HL-60/S4 (cell line): ENCODE data around the gene ADORA3.
"Not testable (repeated sequence)": the region's sequence is repeated elsewhere in the genome, so short reads cannot be mapped to it uniquely, and the experiment has no call there.

Source experiments
- in situ Hi-C: fragments of 300-500 bp; cut with MboI; formaldehyde crosslinking; loops from 2 replicates; pipeline ENCODE4 v1.14.3; 2022; ENCODE audit warnings: low sequenced_read_pairs

Gene ADORA3

DNA sequence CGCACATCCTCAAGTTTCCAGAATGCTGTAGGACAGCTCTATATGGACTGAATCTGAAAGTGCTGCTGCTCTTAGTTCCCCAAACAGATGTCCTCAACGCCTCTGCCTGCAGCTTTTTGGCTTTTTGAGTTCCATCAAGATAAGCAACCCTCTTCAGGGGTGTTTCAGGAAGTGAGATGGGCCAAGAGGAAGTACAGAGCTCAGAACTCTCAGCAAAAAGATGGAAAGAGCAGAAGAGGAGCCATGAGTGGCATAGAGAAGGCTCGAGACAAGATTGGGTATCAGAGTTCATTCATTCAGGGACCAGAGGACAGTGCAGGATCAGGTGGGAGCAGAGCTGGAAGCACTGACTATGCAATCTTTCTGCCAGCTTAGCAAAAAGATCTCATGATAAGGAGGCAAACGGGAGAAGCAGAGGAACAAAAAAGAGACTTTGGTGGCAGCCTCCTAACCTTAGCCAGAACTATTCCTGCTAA, at the start of gene ADORA3, which contains the start of gene TMIGD3:
Gene ADORA3, minus strand, starts transcription at position 49 of the 476 bp plus-strand sequence. CDS start 279 bp downstream, outside the sequence.
Gene TMIGD3, minus strand, starts transcription at position 49 of the 476 bp plus-strand sequence. CDS start 279 bp downstream, outside the sequence.
- in situ Hi-C loops: no loop called here

DNA sequence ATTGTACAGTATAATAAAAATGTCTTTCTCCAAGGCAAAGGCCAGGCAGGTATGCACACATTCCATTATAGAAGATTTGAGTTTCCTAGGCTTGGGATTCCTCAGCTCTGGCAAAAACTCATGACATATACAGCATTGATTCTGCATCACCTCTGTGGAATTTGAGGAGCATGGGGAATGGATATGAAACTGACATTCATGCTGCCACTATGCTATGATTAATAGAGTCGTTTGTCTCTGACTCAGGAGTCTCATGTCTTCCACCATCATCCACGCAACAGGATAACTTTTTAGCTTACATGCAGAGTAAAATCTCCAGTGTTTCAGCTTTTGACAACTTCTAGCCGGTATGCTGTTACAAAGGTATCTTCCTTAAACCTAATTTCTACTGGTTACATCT, 49.8 kb upstream of the ADORA3 start:
- in situ Hi-C loops: no loop called here

DNA sequence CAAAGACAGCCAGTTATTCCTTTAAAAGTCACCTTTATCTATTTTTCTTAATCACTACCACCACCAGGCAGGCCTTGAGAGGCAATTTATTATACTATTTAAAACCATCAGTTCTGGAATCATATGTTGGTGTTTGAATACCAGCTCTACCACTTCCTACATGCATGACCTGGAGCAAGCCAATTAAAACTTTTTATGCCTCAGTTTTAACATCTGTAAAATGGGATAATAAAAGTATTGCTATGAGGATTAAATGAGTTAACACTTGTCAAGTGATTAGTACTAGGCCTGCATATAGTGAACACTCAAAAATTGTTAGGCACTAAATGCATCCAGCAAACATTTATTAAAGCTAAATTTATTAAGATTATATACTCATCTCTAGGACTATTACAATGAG, 49.2 kb upstream of the ADORA3 start:
- in situ Hi-C loops: no loop called here

DNA sequence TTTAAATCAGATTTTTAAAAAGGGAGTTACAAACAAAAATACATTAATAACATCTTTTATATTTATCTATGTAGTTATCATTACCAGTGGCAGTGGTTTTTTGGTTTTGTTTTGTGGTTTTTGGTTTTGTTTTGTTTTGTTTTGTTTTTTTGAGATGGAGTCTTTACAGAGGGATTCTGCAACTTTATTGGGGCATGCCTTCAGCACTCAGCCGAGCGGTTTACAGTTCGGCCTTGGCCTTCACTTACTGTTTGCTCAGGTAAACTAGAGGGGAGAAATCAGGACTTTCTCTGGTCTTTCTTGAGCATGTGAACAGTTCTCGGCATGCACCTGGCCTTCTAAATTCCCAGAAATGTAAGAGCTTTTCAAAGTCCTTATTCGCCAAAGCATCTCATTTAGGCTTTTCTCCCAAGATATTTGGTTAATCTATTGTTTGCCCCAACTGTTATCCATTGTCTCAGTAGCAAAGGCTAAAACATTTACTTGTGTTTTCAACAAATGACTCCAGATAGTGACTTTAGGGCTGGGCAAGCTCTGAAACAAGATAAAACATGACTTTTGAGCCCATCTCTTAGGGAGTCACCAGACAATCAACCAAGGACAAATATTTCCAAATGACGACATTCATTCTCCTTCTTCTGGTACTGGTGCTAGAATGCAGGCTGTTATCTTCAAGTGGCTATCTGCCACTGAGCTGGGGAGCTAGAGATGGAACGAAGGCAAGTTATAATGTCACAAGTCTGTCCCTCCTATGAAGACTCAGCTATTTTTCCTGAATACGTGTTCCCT, 48.4 kb upstream of the ADORA3 start:
- in situ Hi-C loops: no loop called here

DNA sequence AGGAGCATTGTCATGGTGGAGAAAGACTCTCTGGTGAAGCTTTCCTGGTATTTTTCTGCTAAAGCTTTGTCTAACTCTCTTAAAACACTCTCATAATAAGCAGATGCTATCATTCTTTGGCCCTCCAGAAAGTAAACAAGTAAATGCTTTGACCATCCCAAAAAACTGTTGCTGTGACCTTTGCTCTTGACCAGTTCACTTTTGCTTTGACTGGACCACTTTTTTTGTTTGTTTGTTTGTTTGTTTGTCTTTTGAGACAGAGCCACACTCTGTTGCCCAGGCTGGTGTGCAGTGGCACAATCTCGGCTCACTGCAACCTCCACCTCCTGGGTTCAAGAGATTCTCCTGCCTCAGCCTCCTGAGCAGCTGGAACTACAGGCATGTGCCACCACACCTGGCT, 44.4 kb upstream of the ADORA3 start:
- in situ Hi-C loops: not testable (repeated sequence)

DNA sequence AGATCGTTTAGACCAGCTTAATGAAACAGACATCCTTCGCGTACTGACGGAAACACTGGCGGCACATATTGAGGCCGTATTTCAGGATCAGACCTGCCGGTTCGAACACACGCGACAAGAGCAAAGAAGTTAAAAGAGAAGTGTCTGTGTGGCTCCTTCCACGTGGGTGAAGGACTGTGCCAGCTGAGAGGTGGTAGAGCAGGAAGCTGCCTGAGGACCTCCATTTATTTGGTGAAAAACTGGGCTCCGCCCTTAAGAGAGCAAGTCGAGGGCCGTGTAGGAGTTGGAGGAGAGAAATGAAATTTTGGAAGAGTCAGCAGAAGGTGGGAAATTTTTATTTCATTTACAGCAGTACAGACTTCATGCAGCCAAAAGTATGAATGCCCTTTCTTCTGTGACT, 38.8 kb upstream of the ADORA3 start:
- in situ Hi-C loops: no loop called here

DNA sequence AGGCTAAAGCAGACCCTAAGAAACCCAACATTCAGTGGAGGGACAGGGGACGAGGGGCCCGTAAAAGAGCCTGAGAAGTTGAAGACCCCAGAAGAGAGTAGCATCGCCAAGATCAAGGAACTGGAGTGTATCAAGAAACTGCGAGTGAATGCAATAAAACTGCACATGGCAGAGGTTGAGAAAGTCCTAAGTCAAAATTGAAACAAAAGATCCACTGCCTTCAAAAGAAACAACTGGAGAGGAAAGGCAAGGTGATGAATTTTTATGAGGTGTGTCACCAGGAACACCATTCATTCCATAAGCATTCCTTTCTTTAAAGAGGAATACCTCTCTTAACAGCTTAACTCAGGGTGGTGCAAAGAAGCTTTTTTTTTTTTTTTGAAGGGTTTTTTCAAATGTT, 38.3 kb upstream of the ADORA3 start:
- in situ Hi-C loops: no loop called here

DNA sequence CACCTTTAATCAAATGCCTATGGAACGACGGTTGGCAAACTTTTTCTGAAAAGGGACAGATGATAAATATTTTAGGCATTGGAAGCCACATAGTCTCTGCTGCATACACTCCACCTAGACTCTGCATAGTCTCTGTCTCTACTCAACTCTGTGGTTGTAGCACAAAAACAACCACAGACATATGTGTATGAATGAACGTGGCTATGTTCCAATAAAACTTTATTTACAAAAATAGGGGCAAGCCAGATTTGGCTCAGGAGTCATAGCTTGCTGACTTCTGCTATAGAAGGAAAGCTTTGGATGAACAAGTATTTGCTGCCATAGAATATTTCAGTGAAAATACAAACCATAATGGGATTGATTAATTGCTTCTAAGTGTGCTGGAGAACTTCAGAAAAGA, 37.5 kb upstream of the ADORA3 start:
- in situ Hi-C loops: no loop called here

DNA sequence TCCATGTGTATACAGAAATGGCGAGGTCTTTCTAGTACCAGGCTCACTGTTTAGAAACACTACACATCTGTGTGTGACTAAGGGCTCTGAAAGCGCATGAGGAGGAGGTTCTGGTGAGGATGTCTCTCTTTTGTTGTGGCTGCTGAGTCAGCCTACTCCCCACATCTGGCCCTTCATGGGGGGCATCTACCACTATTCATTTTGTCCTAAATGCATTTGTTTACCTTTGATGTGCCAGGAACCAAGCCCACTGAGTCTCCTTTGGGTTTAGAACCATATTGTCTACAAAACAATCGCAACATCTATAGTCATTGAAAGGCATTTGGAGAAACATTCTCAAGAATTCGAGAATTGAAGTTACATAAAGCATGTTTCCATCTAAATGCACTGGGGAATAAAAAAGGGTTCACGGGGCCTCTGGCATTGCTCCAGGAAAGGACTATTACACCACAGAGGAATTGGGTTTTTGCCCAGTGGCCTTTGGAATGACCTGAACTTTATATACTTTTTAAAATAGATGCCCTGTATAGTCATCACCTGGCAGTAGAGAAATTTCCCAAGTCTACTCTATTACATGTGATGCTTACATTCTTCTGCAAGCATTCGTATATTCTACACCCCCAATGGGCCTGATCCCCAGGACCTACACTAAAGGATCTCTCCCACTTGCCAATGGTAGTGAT, 35.1 kb upstream of the ADORA3 start:
- in situ Hi-C loops: no loop called here

DNA sequence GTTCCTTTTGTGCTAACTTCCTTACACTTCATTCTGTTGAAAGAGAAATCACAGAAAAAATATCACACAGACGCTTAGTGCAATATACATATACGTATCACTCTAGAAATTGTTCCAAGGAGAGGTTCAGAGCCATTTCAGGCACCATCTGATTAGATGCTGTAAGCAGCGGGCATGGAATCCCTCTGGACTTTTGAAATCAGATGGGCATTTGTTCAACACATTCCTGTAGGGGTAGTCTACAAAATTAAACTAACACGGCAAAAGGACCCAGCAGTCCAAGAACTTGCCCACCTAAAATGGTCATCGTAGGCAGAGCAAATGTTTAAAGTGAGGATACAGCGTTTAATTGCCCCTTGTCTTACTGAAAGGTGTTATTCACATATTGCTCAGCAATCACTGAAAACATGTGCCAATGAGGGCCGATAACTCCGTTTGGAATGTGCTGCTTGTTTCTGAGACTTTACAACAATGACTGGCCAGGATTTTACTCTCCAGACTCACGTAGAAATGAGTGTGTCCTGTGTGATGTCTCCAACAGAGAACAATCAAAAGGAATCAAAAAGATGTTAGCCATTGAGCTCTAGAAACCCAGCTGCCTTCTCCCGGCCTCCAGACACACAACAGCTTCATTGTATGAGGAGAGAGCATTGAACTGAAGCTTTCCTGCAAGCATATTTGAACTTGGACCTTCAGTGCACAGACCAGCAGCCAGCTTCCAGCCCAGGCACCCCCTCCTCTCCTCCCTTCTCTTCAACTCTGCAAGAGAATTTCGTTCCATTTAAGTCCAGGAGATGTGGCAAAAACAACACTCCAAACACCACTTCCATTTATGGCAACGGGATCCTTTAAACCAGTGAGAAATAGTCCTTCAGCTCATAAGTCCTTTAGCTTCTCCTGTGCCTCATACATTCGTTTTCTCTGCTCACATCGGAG, 32.1 kb upstream of the ADORA3 start:
- in situ Hi-C loops: no loop called here

DNA sequence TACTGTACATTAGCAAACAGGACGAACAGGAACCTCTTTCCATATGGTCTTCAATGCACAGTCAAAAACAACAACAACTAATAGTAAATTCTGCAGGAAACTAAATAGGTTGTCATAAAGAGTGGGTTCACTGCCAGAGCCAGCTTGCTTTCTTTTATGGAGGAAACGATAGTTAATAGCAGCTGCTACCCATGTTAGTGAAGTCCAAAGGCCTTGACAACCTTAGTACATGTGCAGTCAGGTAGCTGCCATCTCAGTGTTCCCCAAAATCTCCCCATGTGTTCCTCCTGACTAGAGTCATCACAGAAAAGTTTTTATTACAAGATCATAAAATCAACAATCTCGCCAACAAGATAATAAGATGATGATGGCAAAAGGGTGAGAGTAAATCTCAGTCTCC, 16.6 kb upstream of the ADORA3 start:
- in situ Hi-C loops: no loop called here

DNA sequence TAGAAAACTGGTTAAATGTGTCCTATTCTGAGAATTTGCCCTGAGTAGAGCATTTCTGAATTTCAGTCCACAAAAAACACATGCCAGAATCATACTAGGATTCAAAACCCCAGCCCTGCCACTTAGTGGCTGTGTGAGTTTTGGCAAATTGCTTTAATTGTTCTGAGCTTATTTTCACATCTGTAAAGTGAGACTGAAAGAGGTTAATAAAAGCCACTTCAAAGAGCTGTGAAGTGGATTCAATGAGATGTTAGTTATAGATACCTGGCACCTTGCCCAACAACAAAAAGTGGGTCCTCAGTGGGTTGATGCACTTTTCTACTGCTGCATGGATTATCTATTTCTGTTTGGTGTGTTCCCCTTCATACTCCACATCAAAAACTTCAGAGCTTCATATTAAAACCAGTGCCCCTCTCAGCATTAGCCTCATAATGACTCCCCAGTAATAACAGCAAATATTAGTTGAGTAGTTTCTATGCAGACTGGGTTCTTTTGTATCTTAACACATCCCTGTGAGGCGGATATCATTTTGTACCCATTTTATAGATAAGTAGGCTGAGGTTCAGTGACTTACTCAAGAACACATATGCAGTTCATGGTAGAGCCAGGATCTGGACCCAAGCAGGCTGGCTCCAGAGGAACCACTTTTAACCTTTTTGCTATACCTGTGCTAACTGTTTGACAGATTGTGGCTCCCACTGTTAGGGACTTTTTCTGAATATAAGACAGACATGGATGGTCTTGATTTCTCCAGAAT, 14.2 kb upstream of the ADORA3 start:
- in situ Hi-C loops: no loop called here

DNA sequence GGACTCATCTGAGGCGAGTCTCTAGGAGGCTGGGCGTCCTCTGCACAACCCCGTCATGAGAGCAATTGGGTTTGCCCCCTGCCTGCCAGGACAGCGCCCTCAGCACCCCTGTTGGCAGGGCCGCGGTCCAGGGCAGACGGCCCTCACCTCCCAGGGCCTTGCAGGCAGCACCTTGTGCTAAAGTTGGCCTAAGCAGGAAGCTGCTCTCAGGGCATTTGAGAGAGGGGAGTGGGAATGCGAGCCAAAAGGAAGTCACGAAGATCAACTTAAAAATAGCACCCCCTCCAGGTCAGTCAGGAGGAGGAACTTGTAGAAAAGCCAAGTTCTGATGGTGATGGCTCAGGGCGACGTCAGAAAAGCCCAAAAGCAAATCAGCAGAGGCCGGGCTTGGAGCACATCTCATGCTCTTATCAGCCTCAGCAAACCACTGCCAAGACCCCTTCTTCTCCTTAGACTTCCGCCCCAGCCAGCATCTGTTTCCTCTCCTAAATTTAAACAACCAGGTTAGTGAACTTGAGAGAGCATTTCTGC, 12.6 kb upstream of the ADORA3 start:
- in situ Hi-C loops: no loop called here

DNA sequence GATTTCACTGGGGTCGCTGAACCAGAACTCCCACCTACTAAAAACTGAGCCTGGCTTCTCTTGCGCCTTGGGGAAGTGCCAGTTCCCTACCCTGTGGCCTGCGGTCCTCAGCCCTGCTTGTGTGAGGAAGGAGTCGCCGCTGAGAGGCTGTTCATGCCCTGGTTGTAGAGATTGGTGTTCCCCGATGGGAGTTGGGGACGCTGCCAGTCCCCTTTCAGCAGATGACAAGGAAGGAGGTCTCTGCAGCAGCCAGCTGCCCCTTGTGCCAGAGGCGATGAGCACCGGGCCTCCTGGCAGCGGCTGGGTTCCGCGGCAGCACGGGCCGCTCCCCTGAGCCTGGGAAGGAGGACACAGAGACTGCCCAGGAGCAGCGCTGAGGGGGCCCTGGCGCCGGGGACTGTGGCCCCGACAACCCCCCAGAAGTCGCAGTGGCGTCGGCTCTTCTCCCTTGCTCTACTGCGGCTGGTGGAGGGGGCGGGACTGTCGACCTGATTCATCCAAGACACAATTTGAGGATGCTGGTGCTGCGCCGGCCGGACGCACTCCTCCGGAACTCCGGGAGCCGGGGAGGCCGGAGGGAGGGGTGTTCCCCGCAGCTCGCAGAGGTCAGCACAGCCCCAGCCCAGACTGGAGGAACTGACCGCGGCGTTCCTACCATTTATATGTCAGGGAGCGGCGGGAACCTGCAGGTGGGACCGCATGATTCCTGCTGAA, 12.0 kb upstream of the ADORA3 start:
- in situ Hi-C loops: no loop called here

DNA sequence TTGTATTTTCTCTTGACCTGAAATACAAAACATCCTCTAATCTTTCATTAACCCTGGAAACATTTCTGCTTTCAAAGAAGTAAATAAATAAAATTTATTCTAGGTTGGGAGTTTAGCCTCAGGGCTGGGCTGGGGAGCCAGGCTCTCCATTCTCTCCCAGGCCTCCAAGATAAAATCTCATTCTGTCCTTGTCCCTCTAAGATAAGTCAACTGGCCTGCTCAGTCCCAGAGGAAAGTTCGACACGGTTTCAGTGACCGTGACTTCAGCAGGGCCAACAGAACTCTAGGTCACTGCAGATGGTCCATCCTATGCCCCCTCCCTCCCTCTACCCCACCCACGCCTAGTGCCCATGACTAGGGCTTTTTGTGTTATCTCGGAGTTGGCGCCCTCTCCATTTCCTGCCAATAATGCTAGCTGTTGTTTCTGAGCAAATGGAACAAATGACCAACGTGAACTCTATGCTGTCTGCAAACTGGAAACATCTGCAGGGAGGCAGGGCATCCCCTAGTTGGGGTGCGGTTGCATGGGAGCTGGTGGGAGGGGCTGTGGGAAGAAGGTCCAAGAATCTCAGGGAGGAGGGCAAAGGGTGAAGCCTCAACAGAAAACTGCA, 10.1 kb upstream of the ADORA3 start:
- in situ Hi-C loops: no loop called here

DNA sequence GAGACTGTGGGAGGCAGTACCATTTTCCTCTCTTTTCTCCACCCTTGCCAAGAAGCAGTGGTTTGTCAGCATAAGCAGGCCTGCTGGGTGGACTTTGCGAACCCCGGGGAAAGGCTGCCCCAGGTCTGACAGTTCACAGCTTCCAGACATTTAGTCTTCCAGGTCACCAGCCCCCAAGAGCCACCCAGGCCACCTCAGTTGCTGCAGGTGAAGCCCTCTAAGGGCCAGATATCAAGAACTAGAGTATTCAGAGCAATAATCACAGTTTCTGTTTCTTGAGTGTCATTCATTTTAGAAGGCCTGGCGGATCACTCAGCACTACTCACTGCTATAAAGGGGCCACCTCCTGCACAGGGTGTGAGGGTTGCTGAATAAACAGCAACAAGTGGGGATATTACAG, 9.5 kb upstream of the ADORA3 start:
- in situ Hi-C loops: no loop called here

DNA sequence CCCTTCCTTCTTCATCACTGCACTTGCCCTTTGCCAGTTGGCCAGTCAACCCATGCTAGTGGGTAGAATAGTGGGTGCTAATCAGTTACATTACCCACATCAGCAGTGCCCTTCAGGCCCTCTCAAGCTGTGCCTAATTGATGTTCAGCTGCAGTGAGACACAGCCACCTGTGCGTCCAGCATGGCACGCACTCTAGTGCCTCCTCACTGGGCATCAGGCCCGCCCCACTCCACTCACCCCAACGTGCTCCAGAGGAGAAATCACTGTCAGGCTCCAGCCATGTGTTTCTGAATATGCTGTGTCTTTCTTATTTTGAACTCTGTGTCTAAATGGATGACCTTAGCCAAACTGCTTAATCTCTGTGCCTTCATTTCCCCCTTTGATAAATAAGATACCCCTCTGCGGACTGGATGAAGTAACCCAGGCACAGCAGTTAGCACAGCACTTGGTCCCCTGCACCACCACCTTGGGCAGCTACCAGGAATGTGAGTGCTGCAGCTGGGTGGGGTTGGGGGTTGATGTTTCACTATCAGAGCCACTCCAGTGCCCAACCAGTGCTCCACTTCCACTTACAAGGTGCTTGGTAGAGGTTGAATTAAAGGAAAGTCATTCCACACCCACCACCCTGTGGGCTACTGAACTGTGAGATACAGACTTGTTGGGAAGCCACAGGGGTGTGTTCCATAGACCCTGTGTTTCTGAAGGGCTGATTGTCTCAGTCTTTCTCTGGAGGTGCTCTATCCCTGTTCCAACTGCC, 8.9 kb upstream of the ADORA3 start:
- in situ Hi-C loops: no loop called here

DNA sequence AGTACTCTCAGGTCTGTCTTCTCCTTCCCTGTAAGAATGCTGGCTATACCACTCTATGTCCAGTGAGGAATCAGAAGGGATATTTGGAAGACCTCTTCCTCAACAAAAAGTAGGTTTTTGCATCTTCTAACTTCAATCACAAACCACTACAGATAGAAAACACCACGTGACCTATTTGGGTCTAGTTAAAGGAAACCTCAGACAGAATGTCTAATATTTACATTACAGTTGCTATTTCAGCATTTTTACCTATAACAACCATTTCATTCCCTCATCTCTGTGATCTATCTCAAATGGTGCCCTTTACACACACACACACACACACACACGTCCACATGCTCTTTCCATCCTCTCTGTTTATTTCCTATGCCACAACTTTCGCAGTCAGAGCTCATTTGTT, 7.9 kb upstream of the ADORA3 start:
- in situ Hi-C loops: no loop called here
